Esophagus muscularis mucosa (tissue), 4 donors: Measurements from ENCODE around the gene HERC4.
"Not testable (repeated sequence)": the region's sequence is repeated elsewhere in the genome, so short reads cannot be mapped to it uniquely, and the experiment has no call there.

Experiments
- EP300 ChIP-seq: sonication (generic); formaldehyde crosslinking; IDR thresholded peaks from one replicate; pipeline ENCODE4 v1.6.1; 2017; ENCODE audit warnings: antibody characterized with exemption
- POLR2A ChIP-seq: fragments of 450-650 bp; IDR thresholded peaks from one replicate; pipeline ENCODE4 v1.6.1; 2017; ENCODE audit warnings: antibody characterized with exemption, moderate library complexity, mild to moderate bottlenecking, low read depth
- POLR2AphosphoS5 ChIP-seq, 2 donors: sonication (generic); formaldehyde crosslinking; IDR thresholded peaks; one replicate each; pipeline ENCODE4 v1.6.1; 2017; ENCODE audit warnings: antibody characterized with exemption in 2 of 2
- TF ChIP-seq, protein P1 (sequence below), 3 experiments: fragments of 200-600 bp in 2 of 3; fragments of 450-650 bp in 1 of 3; sonication (generic) in 2 of 3; IDR thresholded peaks; one replicate each; pipeline ENCODE4 v1.5.1; 2017 to 2019; ENCODE audit warnings: antibody characterized with exemption in 3 of 3, mild to moderate bottlenecking in 2 of 3, moderate library complexity in 1 of 3

GRCh38 chr10:67982603-67983002 lies 92.5 kb downstream of the HERC4 start:
- TF ChIP-seq POLR2A; POLR2AphosphoS5 (IDR thresholded peaks at IDR 0.05); EP300: not testable (repeated sequence)
- TF ChIP-seq, protein P1, sequence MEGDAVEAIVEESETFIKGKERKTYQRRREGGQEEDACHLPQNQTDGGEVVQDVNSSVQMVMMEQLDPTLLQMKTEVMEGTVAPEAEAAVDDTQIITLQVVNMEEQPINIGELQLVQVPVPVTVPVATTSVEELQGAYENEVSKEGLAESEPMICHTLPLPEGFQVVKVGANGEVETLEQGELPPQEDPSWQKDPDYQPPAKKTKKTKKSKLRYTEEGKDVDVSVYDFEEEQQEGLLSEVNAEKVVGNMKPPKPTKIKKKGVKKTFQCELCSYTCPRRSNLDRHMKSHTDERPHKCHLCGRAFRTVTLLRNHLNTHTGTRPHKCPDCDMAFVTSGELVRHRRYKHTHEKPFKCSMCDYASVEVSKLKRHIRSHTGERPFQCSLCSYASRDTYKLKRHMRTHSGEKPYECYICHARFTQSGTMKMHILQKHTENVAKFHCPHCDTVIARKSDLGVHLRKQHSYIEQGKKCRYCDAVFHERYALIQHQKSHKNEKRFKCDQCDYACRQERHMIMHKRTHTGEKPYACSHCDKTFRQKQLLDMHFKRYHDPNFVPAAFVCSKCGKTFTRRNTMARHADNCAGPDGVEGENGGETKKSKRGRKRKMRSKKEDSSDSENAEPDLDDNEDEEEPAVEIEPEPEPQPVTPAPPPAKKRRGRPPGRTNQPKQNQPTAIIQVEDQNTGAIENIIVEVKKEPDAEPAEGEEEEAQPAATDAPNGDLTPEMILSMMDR (IDR thresholded peaks at IDR 0.05) = not testable (repeated sequence)
